Vagina (tissue), 2 donors: ENCODE measurements around the gene KRT14.

Experiments
- POLR2A ChIP-seq, 2 donors: fragments of 450-650 bp; IDR thresholded peaks; one replicate each; pipeline ENCODE4 v1.6.1; 2017; ENCODE audit warnings: antibody characterized with exemption in 2 of 2, mild to moderate bottlenecking in 2 of 2, moderate library complexity in 2 of 2
- TF ChIP-seq, protein P1 (sequence below), 3 experiments: fragments of 450-650 bp in 2 of 3; fragments of 200-600 bp in 1 of 3; sonication (generic) in 1 of 3; IDR thresholded peaks; one replicate each; pipeline ENCODE4 v1.5.1; 2017 to 2019; ENCODE audit warnings: antibody characterized with exemption in 3 of 3, mild to moderate bottlenecking in 2 of 3, moderate library complexity in 2 of 3

DNA sequence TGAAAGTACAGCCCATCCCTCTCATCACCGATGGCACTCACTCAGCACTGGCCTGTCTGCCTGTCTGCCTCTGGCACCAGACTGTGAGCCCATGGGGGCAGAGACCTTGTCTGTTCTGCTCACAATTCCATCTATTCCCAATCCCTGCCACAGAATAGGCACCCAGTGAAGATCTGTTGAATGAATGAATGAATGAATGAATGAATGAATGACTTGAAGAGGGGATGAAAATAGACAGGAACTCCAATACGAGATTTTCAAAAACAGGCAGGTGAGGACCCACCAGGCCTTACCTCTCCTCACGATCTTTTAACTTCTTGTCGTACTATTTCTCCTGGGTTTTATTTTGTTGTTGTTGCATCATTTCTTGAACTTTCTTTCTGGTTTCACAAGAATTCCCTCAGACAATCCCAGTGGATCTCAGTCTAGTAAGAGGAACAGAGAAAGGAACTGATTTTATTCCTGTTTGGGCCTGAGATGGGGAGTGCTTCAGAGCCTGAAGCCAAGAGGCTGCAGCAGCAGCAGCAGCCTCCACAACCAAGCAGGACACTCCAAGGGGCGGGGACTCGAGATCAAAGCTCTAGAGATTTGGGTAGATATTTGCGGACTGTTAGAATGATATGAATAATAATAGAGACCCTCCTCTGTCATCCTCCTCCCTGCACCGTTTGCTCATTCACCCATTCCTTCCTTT lies 32.6 kb downstream of the KRT14 start:
- TF ChIP-seq, protein P1, sequence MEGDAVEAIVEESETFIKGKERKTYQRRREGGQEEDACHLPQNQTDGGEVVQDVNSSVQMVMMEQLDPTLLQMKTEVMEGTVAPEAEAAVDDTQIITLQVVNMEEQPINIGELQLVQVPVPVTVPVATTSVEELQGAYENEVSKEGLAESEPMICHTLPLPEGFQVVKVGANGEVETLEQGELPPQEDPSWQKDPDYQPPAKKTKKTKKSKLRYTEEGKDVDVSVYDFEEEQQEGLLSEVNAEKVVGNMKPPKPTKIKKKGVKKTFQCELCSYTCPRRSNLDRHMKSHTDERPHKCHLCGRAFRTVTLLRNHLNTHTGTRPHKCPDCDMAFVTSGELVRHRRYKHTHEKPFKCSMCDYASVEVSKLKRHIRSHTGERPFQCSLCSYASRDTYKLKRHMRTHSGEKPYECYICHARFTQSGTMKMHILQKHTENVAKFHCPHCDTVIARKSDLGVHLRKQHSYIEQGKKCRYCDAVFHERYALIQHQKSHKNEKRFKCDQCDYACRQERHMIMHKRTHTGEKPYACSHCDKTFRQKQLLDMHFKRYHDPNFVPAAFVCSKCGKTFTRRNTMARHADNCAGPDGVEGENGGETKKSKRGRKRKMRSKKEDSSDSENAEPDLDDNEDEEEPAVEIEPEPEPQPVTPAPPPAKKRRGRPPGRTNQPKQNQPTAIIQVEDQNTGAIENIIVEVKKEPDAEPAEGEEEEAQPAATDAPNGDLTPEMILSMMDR (IDR thresholded peaks at IDR 0.05), result no peak
- TF ChIP-seq POLR2A (IDR thresholded peaks at IDR 0.05), result no peak
